Measurements from ENCODE around the gene CAMSAP2. TPM values are rescaled to one million over a fixed set of nuclear protein-coding genes. Genes with fewer than 3 reads are reported as not detected.

The CAMSAP2 gene
- total RNA-seq, 4 donors from 2014 or later: 4.9 to 21.5 (median 8.1) TPM

DNA sequence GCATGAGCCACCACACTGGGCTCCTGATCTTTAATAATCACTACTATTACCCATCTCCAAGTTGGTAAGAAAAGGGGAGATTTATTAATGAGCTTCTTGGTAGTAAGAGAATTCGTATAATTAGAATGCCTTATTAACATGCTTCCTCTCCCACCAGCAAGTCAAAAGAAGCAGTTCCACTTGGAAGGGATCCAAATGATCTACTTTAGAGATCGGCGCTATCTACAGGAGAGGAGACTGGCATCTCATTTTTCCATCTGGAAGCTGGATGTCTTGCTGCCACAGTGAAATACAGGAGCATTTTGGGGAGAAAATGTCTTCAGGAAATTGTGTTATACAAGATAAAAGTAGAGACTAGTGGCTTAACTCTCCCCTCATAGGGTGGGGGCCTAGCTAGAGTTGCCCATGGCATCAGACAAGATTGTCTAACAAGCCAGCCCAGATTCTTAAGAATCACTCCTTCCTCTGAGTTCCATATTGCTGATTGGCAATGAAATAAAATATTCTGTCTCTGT lies 33.6 kb upstream of the CAMSAP2 start:
- no peak for DNase-seq
- Histone ChIP-seq H3K9me3 (no peaks in the 10 kb centered on the region), H3K4me3 (no peak overlapping the region), H3K27ac (no peak overlapping the region), H3K4me1 (no peaks in the 10 kb centered on the region), H3K27me3 (no peaks in the 10 kb centered on the region), H3K36me3 (no peaks in the 10 kb centered on the region)
- TF ChIP-seq POLR2A (IDR thresholded peaks at IDR 0.05): no peak
- TF ChIP-seq, protein P1, sequence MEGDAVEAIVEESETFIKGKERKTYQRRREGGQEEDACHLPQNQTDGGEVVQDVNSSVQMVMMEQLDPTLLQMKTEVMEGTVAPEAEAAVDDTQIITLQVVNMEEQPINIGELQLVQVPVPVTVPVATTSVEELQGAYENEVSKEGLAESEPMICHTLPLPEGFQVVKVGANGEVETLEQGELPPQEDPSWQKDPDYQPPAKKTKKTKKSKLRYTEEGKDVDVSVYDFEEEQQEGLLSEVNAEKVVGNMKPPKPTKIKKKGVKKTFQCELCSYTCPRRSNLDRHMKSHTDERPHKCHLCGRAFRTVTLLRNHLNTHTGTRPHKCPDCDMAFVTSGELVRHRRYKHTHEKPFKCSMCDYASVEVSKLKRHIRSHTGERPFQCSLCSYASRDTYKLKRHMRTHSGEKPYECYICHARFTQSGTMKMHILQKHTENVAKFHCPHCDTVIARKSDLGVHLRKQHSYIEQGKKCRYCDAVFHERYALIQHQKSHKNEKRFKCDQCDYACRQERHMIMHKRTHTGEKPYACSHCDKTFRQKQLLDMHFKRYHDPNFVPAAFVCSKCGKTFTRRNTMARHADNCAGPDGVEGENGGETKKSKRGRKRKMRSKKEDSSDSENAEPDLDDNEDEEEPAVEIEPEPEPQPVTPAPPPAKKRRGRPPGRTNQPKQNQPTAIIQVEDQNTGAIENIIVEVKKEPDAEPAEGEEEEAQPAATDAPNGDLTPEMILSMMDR (IDR thresholded peaks at IDR 0.05): no peak

DNA sequence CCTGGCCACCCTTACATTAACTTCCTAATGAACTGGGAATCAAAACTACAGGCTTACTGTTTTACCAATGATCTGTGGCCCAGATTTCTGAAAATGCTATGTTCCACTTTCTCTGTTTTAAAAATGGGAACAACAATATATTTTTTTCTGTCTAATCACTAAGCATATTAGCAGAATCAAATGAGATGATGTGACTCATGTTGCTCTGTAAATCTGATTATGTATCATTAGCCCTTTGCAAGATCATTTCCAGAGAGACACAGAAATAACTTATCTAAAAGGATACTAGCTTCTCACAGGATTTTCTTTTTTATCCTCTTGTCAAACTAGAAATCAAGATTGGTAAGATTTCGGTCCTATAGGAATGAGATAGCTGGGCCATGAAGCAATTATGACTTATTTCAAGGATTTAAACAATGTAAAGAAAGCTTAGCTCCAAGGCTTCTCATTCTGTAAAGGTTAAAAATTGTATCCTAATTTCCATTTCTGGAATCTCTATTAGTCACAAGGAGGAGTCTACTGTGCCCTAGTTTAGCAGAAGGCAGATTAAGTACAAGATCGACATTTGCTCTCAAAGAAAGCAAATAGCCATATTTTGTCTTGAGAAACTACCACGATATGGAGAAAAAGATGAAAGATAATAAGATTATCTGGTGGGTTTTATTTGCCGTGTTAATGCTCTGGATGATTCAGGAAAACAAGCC lies 32.4 kb upstream of the CAMSAP2 start:
- Histone ChIP-seq H3K9me3 (no peaks in the 10 kb centered on the region), H3K4me3 (no peak overlapping the region), H3K36me3 (no peaks in the 10 kb centered on the region), H3K4me1 (no peaks in the 10 kb centered on the region), H3K27ac (no peak overlapping the region), H3K27me3 (no peaks in the 10 kb centered on the region)
- TF ChIP-seq, protein P1 (IDR thresholded peaks at IDR 0.05): no peak
- TF ChIP-seq POLR2A (IDR thresholded peaks at IDR 0.05): no peak
- DNase-seq: no peak

DNA sequence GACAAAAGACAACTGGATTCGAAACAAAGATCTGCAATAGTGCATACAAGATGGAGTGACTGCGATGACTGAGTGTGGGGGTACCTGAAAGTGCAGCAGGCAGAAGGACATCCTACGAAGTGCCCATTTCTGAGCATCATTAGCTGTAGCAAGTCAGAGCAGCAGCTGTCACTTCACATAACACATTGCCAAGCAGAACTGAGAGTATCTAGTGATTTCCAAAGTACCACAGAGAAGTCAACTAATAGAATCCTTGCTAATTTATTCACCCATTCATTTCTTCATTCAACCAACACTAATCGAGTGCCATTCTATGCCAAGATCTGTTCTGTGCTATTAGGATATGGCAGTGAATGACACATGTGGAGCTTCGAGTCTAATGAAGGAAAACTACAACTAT lies 31.6 kb upstream of the CAMSAP2 start:
- no peaks in the 10 kb centered on the region for H3K36me3 ChIP-seq
- DNase-seq: no peak
- H3K9me3 ChIP-seq: no peaks in the 10 kb centered on the region
- TF ChIP-seq, protein P1 (IDR thresholded peaks at IDR 0.05): no peak
- TF ChIP-seq POLR2A (IDR thresholded peaks at IDR 0.05): no peak
- H3K27ac ChIP-seq: no peak overlapping the region
- no peaks in the 10 kb centered on the region for H3K27me3 ChIP-seq
- H3K4me1 ChIP-seq: no peaks in the 10 kb centered on the region
- no peak overlapping the region for H3K4me3 ChIP-seq

DNA sequence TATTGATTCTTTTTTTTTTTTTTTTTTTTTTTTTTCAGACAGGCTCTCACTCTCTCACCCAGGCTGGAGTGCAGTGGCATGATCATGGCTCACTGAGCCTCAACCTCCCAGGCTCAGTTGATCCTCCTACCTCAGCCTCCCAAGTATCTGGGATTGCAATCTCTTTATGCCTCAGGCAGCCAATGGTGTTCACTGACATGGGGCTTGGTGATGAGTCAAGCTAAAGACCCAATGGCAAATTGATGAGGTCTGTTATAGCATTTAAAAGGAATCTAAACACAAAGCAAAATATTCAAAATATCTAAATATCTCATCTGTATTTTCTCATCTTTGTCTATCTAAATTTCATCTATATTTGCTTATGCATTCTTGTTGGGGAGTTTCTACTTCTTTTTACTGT lies 30.5 kb upstream of the CAMSAP2 start:
- Histone ChIP-seq H3K36me3 (no peaks in the 10 kb centered on the region), H3K27me3 (no peaks in the 10 kb centered on the region), H3K27ac (no peak overlapping the region), H3K9me3 (no peaks in the 10 kb centered on the region), H3K4me3 (no peak overlapping the region), H3K4me1 (no peaks in the 10 kb centered on the region)
- TF ChIP-seq POLR2A (IDR thresholded peaks at IDR 0.05): no peak
- TF ChIP-seq, protein P1 (IDR thresholded peaks at IDR 0.05): no peak
- DNase-seq: no peak

DNA sequence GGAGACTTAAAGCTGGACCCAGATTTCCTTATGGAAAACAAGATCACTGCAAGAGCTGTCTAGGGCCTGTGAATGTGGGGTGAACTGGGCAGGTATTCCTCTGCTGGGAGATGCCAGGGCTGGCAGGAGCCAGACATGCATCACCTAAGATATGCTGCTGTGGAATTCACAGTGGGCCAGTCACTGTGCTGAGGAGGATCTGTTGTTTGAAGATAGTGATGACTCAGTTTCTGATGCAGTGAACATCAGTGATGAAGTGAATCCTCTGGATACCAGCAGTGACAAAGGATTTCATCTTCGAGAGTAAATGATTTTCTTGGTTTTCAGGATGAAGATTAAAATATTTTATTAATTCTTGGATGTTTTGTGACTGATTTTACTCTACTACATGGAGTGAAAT lies 29.9 kb upstream of the CAMSAP2 start:
- TF ChIP-seq, protein P1 (IDR thresholded peaks at IDR 0.05): no peak
- Histone ChIP-seq H3K27ac (no peak overlapping the region), H3K4me1 (no peaks in the 10 kb centered on the region), H3K27me3 (no peaks in the 10 kb centered on the region), H3K4me3 (no peak overlapping the region), H3K9me3 (no peaks in the 10 kb centered on the region), H3K36me3 (no peaks in the 10 kb centered on the region)
- DNase-seq: no peak
